D341Med (cell line): ENCODE results near the gene CYB5R3.
A peak's percentile ranks its signal among the peaks of the same experiment; 100 is the strongest.
"Not testable (repeated sequence)": the region's sequence is repeated elsewhere in the genome, so short reads cannot be mapped to it uniquely, and the experiment has no call there.

ENCODE experiments used
- DNase-seq: peaks from one replicate; pipeline ENCODE4 v3.0.0; 2012; ENCODE audit warnings: low spot score

The CYB5R3 gene

GRCh38 chr22:42678894-42679293 lies 29.7 kb upstream of the CYB5R3 start:
- no peak for DNase-seq

- DNase-seq, result not testable (repeated sequence)
Measured at GRCh38 chr22:42677936-42678335, 28.7 kb upstream of the CYB5R3 start.

- no peak for DNase-seq
Measured at GRCh38 chr22:42676059-42676607, 26.9 kb upstream of the CYB5R3 start.

- no peak for DNase-seq
Measured at GRCh38 chr22:42673898-42674401, 24.8 kb upstream of the CYB5R3 start.

- not testable (repeated sequence) for DNase-seq
Measured at GRCh38 chr22:42673071-42673470, 23.9 kb upstream of the CYB5R3 start.

GRCh38 chr22:42670921-42671709 lies 21.9 kb upstream of the CYB5R3 start:
- no peak for DNase-seq

- DNase-seq, result no peak
Measured at GRCh38 chr22:42670046-42670445, 20.9 kb upstream of the CYB5R3 start.

GRCh38 chr22:42666393-42666792 lies 17.2 kb upstream of the CYB5R3 start:
- DNase-seq, result not testable (repeated sequence)

GRCh38 chr22:42664976-42665831 lies 16.0 kb upstream of the CYB5R3 start:
- no peak for DNase-seq

- DNase-seq, result peak; percentile 94
Measured at GRCh38 chr22:42661985-42662831, 13.0 kb upstream of the CYB5R3 start.

- no peak for DNase-seq
Measured at GRCh38 chr22:42656578-42656977, 7.4 kb upstream of the CYB5R3 start.

GRCh38 chr22:42655693-42656092 lies 6.5 kb upstream of the CYB5R3 start:
- DNase-seq, result no peak

GRCh38 chr22:42654436-42655073 lies 5.4 kb upstream of the CYB5R3 start:
- no peak for DNase-seq

- no peak for DNase-seq
Measured at GRCh38 chr22:42653999-42654398, 4.8 kb upstream of the CYB5R3 start.

- DNase-seq, result peak; percentile 22
Measured at GRCh38 chr22:42651134-42651533, 1.9 kb upstream of the CYB5R3 start.

- no peak for DNase-seq
Measured at GRCh38 chr22:42648368-42649245, 585 bp downstream of the CYB5R3 start.

GRCh38 chr22:42648017-42648367 lies 1.2 kb downstream of the CYB5R3 start:
- no peak for DNase-seq

GRCh38 chr22:42646569-42647525 lies 2.3 kb downstream of the CYB5R3 start:
- DNase-seq, result peak; percentile 85

- peak; percentile 45 for DNase-seq
Measured at GRCh38 chr22:42645938-42646568, 3.1 kb downstream of the CYB5R3 start.
